Right renal pelvis (tissue), 4 donors: Measurements from ENCODE around the gene FMNL1. TPM values are rescaled to one million over a fixed set of nuclear protein-coding genes. Genes with fewer than 3 reads are reported as not detected.
"Not testable (repeated sequence)": the region's sequence is repeated elsewhere in the genome, so short reads cannot be mapped to it uniquely, and the experiment has no call there.

Experiments used
- DNase-seq, 4 donors: peaks; one replicate each; pipeline ENCODE4 v3.0.0-alpha.2; 2013; ENCODE audit warnings: low read depth in 4 of 4, low spot score in 3 of 4, missing footprints in 1 of 4
- polyA plus RNA-seq, 4 donors: library from polyadenylated mRNA; unstranded; fragments of 120-200 nt; gene quantifications; one replicate each; pipeline ENCODE4 v1.2.1, GENCODE V29; 2013; ENCODE audit not compliant: insufficient read length in 4 of 4

FMNL1 gene
- polyA plus RNA-seq, 4 donors: 5.3 to 8.1 (median 5.9) TPM

GRCh38 chr17:45233423-45233924 is 11.8 kb downstream of the FMNL1 start:
- DNase-seq: no peak

- DNase-seq: no peak
Observed at GRCh38 chr17:45234641-45235415, 13.1 kb downstream of the FMNL1 start.

GRCh38 chr17:45235416-45236281 is 14.0 kb downstream of the FMNL1 start:
- peak in 1 of 4 donors; percentile 67 for DNase-seq

- DNase-seq: no peak
Observed at GRCh38 chr17:45236282-45236606, 14.6 kb downstream of the FMNL1 start.

- DNase-seq: no peak
Observed at GRCh38 chr17:45237686-45238085, 16.0 kb downstream of the FMNL1 start.

GRCh38 chr17:45238155-45238774 is 16.6 kb downstream of the FMNL1 start:
- no peak for DNase-seq

- DNase-seq: no peak
Observed at GRCh38 chr17:45240905-45241327, 19.2 kb downstream of the FMNL1 start.

GRCh38 chr17:45241328-45242028 is 19.8 kb downstream of the FMNL1 start:
- DNase-seq: no peak

- DNase-seq: no peak
Observed at GRCh38 chr17:45242029-45242414, 20.3 kb downstream of the FMNL1 start.

- no peak for DNase-seq
Observed at GRCh38 chr17:45243750-45244149, 22.1 kb downstream of the FMNL1 start.

GRCh38 chr17:45244725-45245656 is 23.3 kb downstream of the FMNL1 start:
- no peak for DNase-seq

- DNase-seq: no peak
Observed at GRCh38 chr17:45246338-45246737, 24.7 kb downstream of the FMNL1 start.

- no peak for DNase-seq
Observed at GRCh38 chr17:45246861-45247428, 25.3 kb downstream of the FMNL1 start.

- peak in 2 of 4 donors; percentile 64 to 69 for DNase-seq
Observed at GRCh38 chr17:45247429-45248131, 25.9 kb downstream of the FMNL1 start.

GRCh38 chr17:45248132-45248957 is 26.7 kb downstream of the FMNL1 start:
- no peak for DNase-seq

- DNase-seq: no peak
Observed at GRCh38 chr17:45251931-45252330, 30.2 kb downstream of the FMNL1 start.

- DNase-seq: not testable (repeated sequence)
Observed at GRCh38 chr17:45253237-45253636, 31.6 kb downstream of the FMNL1 start.

GRCh38 chr17:45253879-45254278 is 32.2 kb downstream of the FMNL1 start:
- no peak for DNase-seq
